GM23338 (cell line): ENCODE results near the gene DUSP7. TPM values are rescaled to one million over a fixed set of nuclear protein-coding genes. Genes with fewer than 3 reads are reported as not detected.

ENCODE experiments used
- ATAC-seq: fragments of 200-7000 bp; cut with Tn5 transposase; 3 replicates; pipeline ENCODE4 v1.9.1; 2020
- DNase-seq: peaks from one replicate; pipeline ENCODE4 v3.0.0-alpha.2; 2015; ENCODE audit warnings: low spot score
- H2AFZ ChIP-seq: fragments of 200-600 bp; sonication (generic); 2 replicates; pipeline ENCODE4 v1.8.0; 2016; ENCODE audit warnings: antibody characterized with exemption, mild to moderate bottlenecking, moderate library complexity
- H3F3A ChIP-seq: fragments of 200-600 bp; sonication (generic); replicated peaks from 2 replicates; pipeline ENCODE4 v1.8.0; 2017; ENCODE audit warnings: antibody characterized with exemption, mixed run types, low read depth
- H3K27ac ChIP-seq: fragments of 200-600 bp; sonication (generic); 2 replicates; pipeline ENCODE4 v1.6.1; 2016; ENCODE audit warnings: low read depth
- H3K27me3 ChIP-seq: fragments of 200-600 bp; sonication (generic); 2 replicates; pipeline ENCODE4 v1.8.0; 2016; ENCODE audit warnings: mild to moderate bottlenecking, mixed run types, moderate library complexity; ENCODE audit not compliant: insufficient read depth
- H3K36me3 ChIP-seq: fragments of 200-600 bp; sonication (generic); 2 replicates; pipeline ENCODE4 v1.8.0; 2016; ENCODE audit warnings: mild to moderate bottlenecking; ENCODE audit not compliant: insufficient read depth
- H3K4me1 ChIP-seq: fragments of 200-600 bp; sonication (generic); 2 replicates; pipeline ENCODE4 v1.8.0; 2016; ENCODE audit warnings: mild to moderate bottlenecking, moderate library complexity; ENCODE audit not compliant: insufficient read depth
- H3K4me2 ChIP-seq: fragments of 200-600 bp; sonication (generic); 2 replicates; pipeline ENCODE4 v1.7.1; 2017; ENCODE audit warnings: mixed run types
- H3K4me3 ChIP-seq: fragments of 200-600 bp; sonication (generic); 2 replicates; pipeline ENCODE4 v1.6.1; 2016; ENCODE audit warnings: mixed run types
- H3K79me2 ChIP-seq: fragments of 200-600 bp; sonication (generic); replicated peaks from 2 replicates; pipeline ENCODE4 v1.8.0; 2017; ENCODE audit warnings: mild to moderate bottlenecking; ENCODE audit not compliant: insufficient read depth
- H3K9me2 ChIP-seq: fragments of 200-600 bp; sonication (generic); 2 replicates; pipeline ENCODE4 v1.8.0; 2017; ENCODE audit not compliant: insufficient read depth
- H4K20me1 ChIP-seq: fragments of 200-600 bp; sonication (generic); replicated peaks from 2 replicates; pipeline ENCODE4 v1.8.0; 2017; ENCODE audit warnings: mild to moderate bottlenecking; ENCODE audit not compliant: insufficient read depth
- H3K27ac Mint-ChIP-seq: 2 replicates; pipeline ENCODE4 v1.8.0; 2020; ENCODE audit warnings: inconsistent platforms, mild to moderate bottlenecking, moderate library complexity, mixed read lengths
- H3K27me3 Mint-ChIP-seq: 3 replicates; pipeline ENCODE4 v1.8.0; 2022; ENCODE audit warnings: low read depth, mild to moderate bottlenecking, moderate library complexity, mixed read lengths, inconsistent platforms; ENCODE audit not compliant: insufficient read depth, poor library complexity
- H3K36me3 Mint-ChIP-seq: 3 replicates; pipeline ENCODE4 v1.8.0; 2021; ENCODE audit warnings: low read depth, mild to moderate bottlenecking, inconsistent platforms, moderate library complexity, mixed read lengths
- H3K4me1 Mint-ChIP-seq: 3 replicates; pipeline ENCODE4 v1.8.0; 2020; ENCODE audit warnings: mild to moderate bottlenecking, inconsistent platforms, mixed read lengths
- H3K4me3 Mint-ChIP-seq: 3 replicates; pipeline ENCODE4 v1.8.0; 2021; ENCODE audit warnings: moderate library complexity, mild to moderate bottlenecking, inconsistent platforms, mixed read lengths
- H3K9me3 Mint-ChIP-seq: 3 replicates; pipeline ENCODE4 v1.8.0; 2020; ENCODE audit warnings: moderate library complexity, mild to moderate bottlenecking, inconsistent platforms, mixed read lengths
- CREB1 ChIP-seq: fragments of 250-450 bp; sonication (Bioruptor Pico); IDR thresholded peaks from 2 replicates; pipeline ENCODE4 v1.5.0; 2020; ENCODE audit warnings: low read depth, mild to moderate bottlenecking, moderate library complexity
- EZH2 ChIP-seq: fragments of 200-600 bp; sonication (generic); IDR thresholded peaks from one replicate; pipeline ENCODE4 v1.8.0; 2017; ENCODE audit warnings: antibody characterized with exemption, mild to moderate bottlenecking, low read depth; ENCODE audit not compliant: unreplicated experiment
- EZH2phosphoT487 ChIP-seq: fragments of 200-600 bp; sonication (generic); IDR thresholded peaks from one replicate; pipeline ENCODE4 v1.8.1; 2018; ENCODE audit warnings: antibody characterized with exemption; ENCODE audit not compliant: unreplicated experiment
- JUNB ChIP-seq: IDR thresholded peaks from one replicate; pipeline ENCODE4 v1.6.1; 2016; ENCODE audit warnings: antibody characterized with exemption; ENCODE audit not compliant: unreplicated experiment
- NANOG ChIP-seq: IDR thresholded peaks from 2 replicates; pipeline ENCODE4 v1.6.1; 2016; ENCODE audit warnings: antibody characterized with exemption, borderline replicate concordance
- POLR2AphosphoS5 ChIP-seq: IDR thresholded peaks from 2 replicates; pipeline ENCODE4 v1.6.1; 2016; ENCODE audit warnings: antibody characterized with exemption, low read depth
- STAT1 ChIP-seq: IDR thresholded peaks from one replicate; pipeline ENCODE4 v1.6.1; 2016; ENCODE audit warnings: antibody characterized with exemption; ENCODE audit not compliant: unreplicated experiment
- polyA plus RNA-seq: library from polyadenylated mRNA; unstranded; fragments of >200 nt; fragmentation: Nextera tagmentation; extraction: Ambion mirVana; gene quantifications from 2 replicates; pipeline ENCODE4 v1.2.1, GENCODE V29; 2016
- total RNA-seq: library from RNA; depleted of rRNA; stranded (reverse); fragments of >200 nt; shearing (Covaris generic); gene quantifications from 2 replicates; pipeline ENCODE4 v1.2.3, GENCODE V29; 2014
- TF ChIP-seq, protein P1 (sequence below): IDR thresholded peaks from one replicate; pipeline ENCODE4 v1.6.1; 2018; ENCODE audit warnings: antibody characterized with exemption; ENCODE audit not compliant: unreplicated experiment
- TF ChIP-seq, protein P2 (sequence below), 2 experiments: fragments of 200-600 bp in 1 of 2; sonication (generic) in 1 of 2; conservative IDR thresholded peaks; 2 replicates each; pipeline versions ENCODE4 v1.5.1 to v1.6.1; 2016 to 2017; ENCODE audit warnings: antibody characterized with exemption in 2 of 2, low read depth in 2 of 2, mild to moderate bottlenecking in 2 of 2, moderate library complexity in 1 of 2
- TF ChIP-seq, protein P3 (sequence below): IDR thresholded peaks from 2 replicates; pipeline ENCODE4 v1.6.1; 2016; ENCODE audit warnings: antibody characterized with exemption
- TF ChIP-seq, protein P4 (sequence below): fragments of 250-450 bp; sonication (Bioruptor Pico); IDR thresholded peaks from 2 replicates; pipeline ENCODE4 v1.5.0; 2020; ENCODE audit warnings: mild to moderate bottlenecking, moderate library complexity

Gene DUSP7
- total and polyA plus RNA-seq, 2 experiments from 2014 or later: 5.6 to 14.7 TPM

DNA sequence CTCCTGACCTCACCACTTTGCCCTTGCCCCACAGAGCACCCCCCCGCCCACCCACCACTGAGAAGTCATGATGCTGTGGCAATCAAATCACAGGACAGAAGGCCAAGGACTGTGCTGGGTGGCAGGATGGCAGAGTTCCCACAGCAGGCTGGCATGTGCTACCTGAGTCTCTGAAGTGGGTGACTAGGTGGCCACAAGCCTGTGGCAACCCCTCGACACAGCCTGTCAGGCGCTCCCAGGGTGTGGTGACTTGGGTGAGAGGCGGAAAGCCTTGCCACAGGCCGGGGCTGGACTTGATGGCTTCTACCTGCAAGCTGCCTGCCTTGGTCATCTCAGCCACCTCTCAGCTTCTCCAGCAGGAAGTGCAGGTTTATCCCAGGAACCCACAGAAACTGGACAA, 15.6 kb upstream of the DUSP7 start (continued):
- TF ChIP-seq, protein P1, sequence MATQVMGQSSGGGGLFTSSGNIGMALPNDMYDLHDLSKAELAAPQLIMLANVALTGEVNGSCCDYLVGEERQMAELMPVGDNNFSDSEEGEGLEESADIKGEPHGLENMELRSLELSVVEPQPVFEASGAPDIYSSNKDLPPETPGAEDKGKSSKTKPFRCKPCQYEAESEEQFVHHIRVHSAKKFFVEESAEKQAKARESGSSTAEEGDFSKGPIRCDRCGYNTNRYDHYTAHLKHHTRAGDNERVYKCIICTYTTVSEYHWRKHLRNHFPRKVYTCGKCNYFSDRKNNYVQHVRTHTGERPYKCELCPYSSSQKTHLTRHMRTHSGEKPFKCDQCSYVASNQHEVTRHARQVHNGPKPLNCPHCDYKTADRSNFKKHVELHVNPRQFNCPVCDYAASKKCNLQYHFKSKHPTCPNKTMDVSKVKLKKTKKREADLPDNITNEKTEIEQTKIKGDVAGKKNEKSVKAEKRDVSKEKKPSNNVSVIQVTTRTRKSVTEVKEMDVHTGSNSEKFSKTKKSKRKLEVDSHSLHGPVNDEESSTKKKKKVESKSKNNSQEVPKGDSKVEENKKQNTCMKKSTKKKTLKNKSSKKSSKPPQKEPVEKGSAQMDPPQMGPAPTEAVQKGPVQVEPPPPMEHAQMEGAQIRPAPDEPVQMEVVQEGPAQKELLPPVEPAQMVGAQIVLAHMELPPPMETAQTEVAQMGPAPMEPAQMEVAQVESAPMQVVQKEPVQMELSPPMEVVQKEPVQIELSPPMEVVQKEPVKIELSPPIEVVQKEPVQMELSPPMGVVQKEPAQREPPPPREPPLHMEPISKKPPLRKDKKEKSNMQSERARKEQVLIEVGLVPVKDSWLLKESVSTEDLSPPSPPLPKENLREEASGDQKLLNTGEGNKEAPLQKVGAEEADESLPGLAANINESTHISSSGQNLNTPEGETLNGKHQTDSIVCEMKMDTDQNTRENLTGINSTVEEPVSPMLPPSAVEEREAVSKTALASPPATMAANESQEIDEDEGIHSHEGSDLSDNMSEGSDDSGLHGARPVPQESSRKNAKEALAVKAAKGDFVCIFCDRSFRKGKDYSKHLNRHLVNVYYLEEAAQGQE: no peak
- TF ChIP-seq EZH2phosphoT487 (no peak), EZH2 (no peak), POLR2AphosphoS5 (no peak), STAT1 (no peak), CREB1 (CRISPR knock-in tag) (no peak), JUNB (no peak), NANOG (no peak)
- TF ChIP-seq, protein P2, sequence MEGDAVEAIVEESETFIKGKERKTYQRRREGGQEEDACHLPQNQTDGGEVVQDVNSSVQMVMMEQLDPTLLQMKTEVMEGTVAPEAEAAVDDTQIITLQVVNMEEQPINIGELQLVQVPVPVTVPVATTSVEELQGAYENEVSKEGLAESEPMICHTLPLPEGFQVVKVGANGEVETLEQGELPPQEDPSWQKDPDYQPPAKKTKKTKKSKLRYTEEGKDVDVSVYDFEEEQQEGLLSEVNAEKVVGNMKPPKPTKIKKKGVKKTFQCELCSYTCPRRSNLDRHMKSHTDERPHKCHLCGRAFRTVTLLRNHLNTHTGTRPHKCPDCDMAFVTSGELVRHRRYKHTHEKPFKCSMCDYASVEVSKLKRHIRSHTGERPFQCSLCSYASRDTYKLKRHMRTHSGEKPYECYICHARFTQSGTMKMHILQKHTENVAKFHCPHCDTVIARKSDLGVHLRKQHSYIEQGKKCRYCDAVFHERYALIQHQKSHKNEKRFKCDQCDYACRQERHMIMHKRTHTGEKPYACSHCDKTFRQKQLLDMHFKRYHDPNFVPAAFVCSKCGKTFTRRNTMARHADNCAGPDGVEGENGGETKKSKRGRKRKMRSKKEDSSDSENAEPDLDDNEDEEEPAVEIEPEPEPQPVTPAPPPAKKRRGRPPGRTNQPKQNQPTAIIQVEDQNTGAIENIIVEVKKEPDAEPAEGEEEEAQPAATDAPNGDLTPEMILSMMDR (conservative IDR thresholded peaks at IDR 0.05; ENCODE audit: low read depth in 2 of 2): no peak

DNA sequence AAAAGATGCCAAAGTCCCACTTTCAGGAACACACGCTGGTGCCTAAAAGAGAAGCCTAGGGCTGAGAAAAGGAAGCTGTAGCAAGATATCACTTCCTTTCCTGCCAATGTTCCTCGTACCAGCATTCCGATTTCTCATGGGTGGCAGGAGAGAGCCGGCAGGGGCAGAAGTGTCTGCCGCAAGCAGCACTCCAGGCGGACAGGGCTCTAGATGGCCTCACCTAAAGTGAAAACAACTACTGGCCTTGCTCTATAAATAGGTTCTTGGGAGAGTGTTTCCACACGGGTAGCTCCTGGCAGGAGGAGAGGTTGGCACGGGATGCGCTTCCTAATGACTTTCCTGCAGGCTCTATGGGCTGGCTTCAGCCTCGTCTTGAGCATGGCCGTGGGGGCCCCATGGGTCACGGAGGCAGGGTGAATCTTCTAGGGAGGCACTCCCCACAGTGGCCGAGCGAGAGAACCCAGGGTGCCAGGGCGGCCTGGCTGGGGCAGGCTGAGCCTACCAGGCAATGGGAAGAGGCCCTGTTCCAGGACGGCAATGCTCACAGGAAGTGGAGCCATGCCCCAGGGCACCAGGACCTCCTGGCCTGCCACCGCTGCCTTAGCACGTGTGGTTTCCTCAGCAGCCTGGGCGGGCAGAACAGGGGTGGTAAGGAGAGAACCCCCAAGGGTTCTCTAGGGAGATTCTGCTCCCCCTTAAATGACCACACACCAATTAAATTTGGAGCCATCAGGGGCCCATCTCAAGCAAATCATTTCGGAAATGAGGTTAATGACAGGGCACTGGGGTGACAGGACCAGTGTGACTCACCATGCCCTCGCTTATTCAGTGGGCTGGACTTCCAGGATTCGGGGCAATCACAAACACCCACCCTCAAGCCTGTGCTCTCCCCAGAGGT, 14.6 kb upstream of the DUSP7 start:
- H3K79me2 ChIP-seq: no peaks in the 10 kb centered on the region
- H3K4me2 ChIP-seq: no peak overlapping the region
- no peaks in the 10 kb centered on the region for H3K9me2 ChIP-seq
- no peaks in the 10 kb centered on the region for H3K9me3 Mint-ChIP-seq
- no peak overlapping the region for H3K27ac ChIP-seq
- H3F3A ChIP-seq: no peaks in the 10 kb centered on the region
- no peaks in the 10 kb centered on the region for H3K4me1 ChIP-seq
- DNase-seq (no peak), ATAC-seq (no peak)
- H3K27me3 ChIP-seq: no peaks in the 10 kb centered on the region
- no peak overlapping the region for H3K27ac Mint-ChIP-seq
- H3K36me3 ChIP-seq: no peaks in the 10 kb centered on the region; the same call in 1 of the 2 replicates
- H4K20me1 ChIP-seq: no peaks in the 10 kb centered on the region
- H3K4me3 ChIP-seq: no peak overlapping the region
- peaks cover 10% of the 10 kb centered on the region for H3K27me3 Mint-ChIP-seq
- no peak overlapping the region for H3K4me3 Mint-ChIP-seq
- no peaks in the 10 kb centered on the region for H3K4me1 Mint-ChIP-seq
- no peak overlapping the region for H2AFZ ChIP-seq
- H3K36me3 Mint-ChIP-seq: peaks cover 14% of the 10 kb centered on the region
- TF ChIP-seq, protein P3, sequence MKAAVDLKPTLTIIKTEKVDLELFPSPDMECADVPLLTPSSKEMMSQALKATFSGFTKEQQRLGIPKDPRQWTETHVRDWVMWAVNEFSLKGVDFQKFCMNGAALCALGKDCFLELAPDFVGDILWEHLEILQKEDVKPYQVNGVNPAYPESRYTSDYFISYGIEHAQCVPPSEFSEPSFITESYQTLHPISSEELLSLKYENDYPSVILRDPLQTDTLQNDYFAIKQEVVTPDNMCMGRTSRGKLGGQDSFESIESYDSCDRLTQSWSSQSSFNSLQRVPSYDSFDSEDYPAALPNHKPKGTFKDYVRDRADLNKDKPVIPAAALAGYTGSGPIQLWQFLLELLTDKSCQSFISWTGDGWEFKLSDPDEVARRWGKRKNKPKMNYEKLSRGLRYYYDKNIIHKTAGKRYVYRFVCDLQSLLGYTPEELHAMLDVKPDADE: no peak
- TF ChIP-seq STAT1 (no peak), CREB1 (CRISPR knock-in tag) (no peak)
- TF ChIP-seq, protein P4, sequence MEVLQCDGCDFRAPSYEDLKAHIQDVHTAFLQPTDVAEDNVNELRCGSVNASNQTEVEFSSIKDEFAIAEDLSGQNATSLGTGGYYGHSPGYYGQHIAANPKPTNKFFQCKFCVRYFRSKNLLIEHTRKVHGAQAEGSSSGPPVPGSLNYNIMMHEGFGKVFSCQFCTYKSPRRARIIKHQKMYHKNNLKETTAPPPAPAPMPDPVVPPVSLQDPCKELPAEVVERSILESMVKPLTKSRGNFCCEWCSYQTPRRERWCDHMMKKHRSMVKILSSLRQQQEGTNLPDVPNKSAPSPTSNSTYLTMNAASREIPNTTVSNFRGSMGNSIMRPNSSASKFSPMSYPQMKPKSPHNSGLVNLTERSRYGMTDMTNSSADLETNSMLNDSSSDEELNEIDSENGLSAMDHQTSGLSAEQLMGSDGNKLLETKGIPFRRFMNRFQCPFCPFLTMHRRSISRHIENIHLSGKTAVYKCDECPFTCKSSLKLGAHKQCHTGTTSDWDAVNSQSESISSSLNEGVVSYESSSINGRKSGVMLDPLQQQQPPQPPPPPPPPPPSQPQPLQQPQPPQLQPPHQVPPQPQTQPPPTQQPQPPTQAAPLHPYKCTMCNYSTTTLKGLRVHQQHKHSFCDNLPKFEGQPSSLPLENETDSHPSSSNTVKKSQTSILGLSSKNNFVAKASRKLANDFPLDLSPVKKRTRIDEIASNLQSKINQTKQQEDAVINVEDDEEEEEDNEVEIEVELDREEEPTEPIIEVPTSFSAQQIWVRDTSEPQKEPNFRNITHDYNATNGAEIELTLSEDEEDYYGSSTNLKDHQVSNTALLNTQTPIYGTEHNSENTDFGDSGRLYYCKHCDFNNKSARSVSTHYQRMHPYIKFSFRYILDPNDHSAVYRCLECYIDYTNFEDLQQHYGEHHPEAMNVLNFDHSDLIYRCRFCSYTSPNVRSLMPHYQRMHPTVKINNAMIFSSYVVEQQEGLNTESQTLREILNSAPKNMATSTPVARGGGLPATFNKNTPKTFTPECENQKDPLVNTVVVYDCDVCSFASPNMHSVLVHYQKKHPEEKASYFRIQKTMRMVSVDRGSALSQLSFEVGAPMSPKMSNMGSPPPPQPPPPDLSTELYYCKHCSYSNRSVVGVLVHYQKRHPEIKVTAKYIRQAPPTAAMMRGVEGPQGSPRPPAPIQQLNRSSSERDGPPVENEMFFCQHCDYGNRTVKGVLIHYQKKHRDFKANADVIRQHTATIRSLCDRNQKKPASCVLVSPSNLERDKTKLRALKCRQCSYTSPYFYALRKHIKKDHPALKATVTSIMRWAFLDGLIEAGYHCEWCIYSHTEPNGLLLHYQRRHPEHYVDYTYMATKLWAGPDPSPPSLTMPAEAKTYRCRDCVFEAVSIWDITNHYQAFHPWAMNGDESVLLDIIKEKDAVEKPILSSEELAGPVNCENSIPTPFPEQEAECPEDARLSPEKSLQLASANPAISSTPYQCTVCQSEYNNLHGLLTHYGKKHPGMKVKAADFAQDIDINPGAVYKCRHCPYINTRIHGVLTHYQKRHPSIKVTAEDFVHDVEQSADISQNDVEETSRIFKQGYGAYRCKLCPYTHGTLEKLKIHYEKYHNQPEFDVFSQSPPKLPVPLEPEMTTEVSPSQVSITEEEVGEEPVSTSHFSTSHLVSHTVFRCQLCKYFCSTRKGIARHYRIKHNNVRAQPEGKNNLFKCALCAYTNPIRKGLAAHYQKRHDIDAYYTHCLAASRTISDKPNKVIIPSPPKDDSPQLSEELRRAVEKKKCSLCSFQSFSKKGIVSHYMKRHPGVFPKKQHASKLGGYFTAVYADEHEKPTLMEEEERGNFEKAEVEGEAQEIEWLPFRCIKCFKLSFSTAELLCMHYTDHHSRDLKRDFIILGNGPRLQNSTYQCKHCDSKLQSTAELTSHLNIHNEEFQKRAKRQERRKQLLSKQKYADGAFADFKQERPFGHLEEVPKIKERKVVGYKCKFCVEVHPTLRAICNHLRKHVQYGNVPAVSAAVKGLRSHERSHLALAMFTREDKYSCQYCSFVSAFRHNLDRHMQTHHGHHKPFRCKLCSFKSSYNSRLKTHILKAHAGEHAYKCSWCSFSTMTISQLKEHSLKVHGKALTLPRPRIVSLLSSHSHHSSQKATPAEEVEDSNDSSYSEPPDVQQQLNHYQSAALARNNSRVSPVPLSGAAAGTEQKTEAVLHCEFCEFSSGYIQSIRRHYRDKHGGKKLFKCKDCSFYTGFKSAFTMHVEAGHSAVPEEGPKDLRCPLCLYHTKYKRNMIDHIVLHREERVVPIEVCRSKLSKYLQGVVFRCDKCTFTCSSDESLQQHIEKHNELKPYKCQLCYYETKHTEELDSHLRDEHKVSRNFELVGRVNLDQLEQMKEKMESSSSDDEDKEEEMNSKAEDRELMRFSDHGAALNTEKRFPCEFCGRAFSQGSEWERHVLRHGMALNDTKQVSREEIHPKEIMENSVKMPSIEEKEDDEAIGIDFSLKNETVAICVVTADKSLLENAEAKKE (CRISPR knock-in tag): no peak
